ENCODE measurements around the gene VPS4A. TPM values are rescaled to one million over a fixed set of nuclear protein-coding genes. Genes with fewer than 3 reads are reported as not detected.

VPS4A gene
- total RNA-seq, 1 donor from 2014 or later = 24.5 TPM

- Histone ChIP-seq H3K9me3 (no peaks in the 10 kb centered on the region), H3K4me1 (peaks cover 9% of the 10 kb centered on the region), H3K36me3 (peaks cover 100% of the 10 kb centered on the region), H3K27me3 (ENCODE audit: low read depth) (no peaks in the 10 kb centered on the region), H3K27ac (no peak overlapping the region), H3K4me3 (no peak overlapping the region)
- ATAC-seq (no peak), DNase-seq (no peak)
- intact Hi-C loops (cut with DNase I) = no loop called here
- no peak for TF ChIP-seq CTCF (IDR thresholded peaks at IDR 0.05)
Measured at GRCh38 chr16:69319826-69320739, 8.9 kb downstream of the VPS4A start.

GRCh38 chr16:69320740-69321073, 9.6 kb downstream of the VPS4A start:
- Histone ChIP-seq H3K4me1 (peaks cover 9% of the 10 kb centered on the region), H3K27me3 (ENCODE audit: low read depth) (no peaks in the 10 kb centered on the region), H3K27ac (no peak overlapping the region), H3K9me3 (no peaks in the 10 kb centered on the region), H3K36me3 (peaks cover 100% of the 10 kb centered on the region), H3K4me3 (no peak overlapping the region)
- ATAC-seq (no peak), DNase-seq (no peak)
- no peak for TF ChIP-seq CTCF (IDR thresholded peaks at IDR 0.05)
- intact Hi-C loops (cut with DNase I) = no loop called here

- Histone ChIP-seq H3K9me3 (no peaks in the 10 kb centered on the region), H3K36me3 (peaks cover 100% of the 10 kb centered on the region), H3K27me3 (ENCODE audit: low read depth) (no peaks in the 10 kb centered on the region), H3K4me3 (no peak overlapping the region), H3K4me1 (peaks cover 9% of the 10 kb centered on the region), H3K27ac (no peak overlapping the region)
- intact Hi-C loops (cut with DNase I) = no loop called here
- no peak for TF ChIP-seq CTCF (IDR thresholded peaks at IDR 0.05)
- DNase-seq (no peak), ATAC-seq (no peak)
Measured at GRCh38 chr16:69321080-69321479, 9.9 kb downstream of the VPS4A start.

- Histone ChIP-seq H3K4me3 (no peak overlapping the region), H3K4me1 (peaks cover 10% of the 10 kb centered on the region), H3K9me3 (no peaks in the 10 kb centered on the region), H3K36me3 (peaks cover 100% of the 10 kb centered on the region), H3K27ac (no peak overlapping the region), H3K27me3 (ENCODE audit: low read depth) (no peaks in the 10 kb centered on the region)
- TF ChIP-seq CTCF (IDR thresholded peaks at IDR 0.05) = no peak
- DNase-seq (no peak), ATAC-seq (no peak)
- intact Hi-C loops (cut with DNase I) = no loop called here
Measured at GRCh38 chr16:69322343-69322742, 11.2 kb downstream of the VPS4A start.

GRCh38 chr16:69323415-69323814, 12.3 kb downstream of the VPS4A start:
- intact Hi-C loops (cut with DNase I) = no loop called here
- Histone ChIP-seq H3K27me3 (ENCODE audit: low read depth) (no peaks in the 10 kb centered on the region), H3K36me3 (peaks cover 100% of the 10 kb centered on the region), H3K9me3 (no peaks in the 10 kb centered on the region), H3K4me3 (no peak overlapping the region), H3K4me1 (peaks cover 20% of the 10 kb centered on the region), H3K27ac (no peak overlapping the region)
- ATAC-seq (no peak), DNase-seq (no peak)
- TF ChIP-seq CTCF (IDR thresholded peaks at IDR 0.05) = no peak
